ENCODE results near the gene GSTT2.
A peak's percentile ranks its signal among the peaks of the same experiment; 100 is the strongest.
"Not testable (repeated sequence)": the region's sequence is repeated elsewhere in the genome, so short reads cannot be mapped to it uniquely, and the experiment has no call there.

Gene GSTT2

GRCh38 chr22:23979557-23980240, at the start of gene GSTT2:
Gene GSTT2 (plus strand): TSS chr22:23980134.
- not testable (repeated sequence) for DNase-seq (ENCODE audit: low read depth in 2 of 2)

GRCh38 chr22:23938328-23939016, 41.5 kb upstream of the GSTT2 start:
- DNase-seq (ENCODE audit: low read depth in 2 of 2) = no peak

- DNase-seq (ENCODE audit: low read depth in 2 of 2) = no peak
These were observed 40.9 kb upstream of the GSTT2 start for GRCh38 chr22:23939017-23939357.

GRCh38 chr22:23940166-23940565, 39.8 kb upstream of the GSTT2 start:
- DNase-seq (ENCODE audit: low read depth in 2 of 2) = not testable (repeated sequence)

GRCh38 chr22:23947391-23947790, 32.5 kb upstream of the GSTT2 start:
- DNase-seq (ENCODE audit: low read depth in 2 of 2) = not testable (repeated sequence)

- not testable (repeated sequence) for DNase-seq (ENCODE audit: low read depth in 2 of 2)
These were observed 30.2 kb upstream of the GSTT2 start for GRCh38 chr22:23949764-23950163.

- not testable (repeated sequence) for DNase-seq (ENCODE audit: low read depth in 2 of 2)
These were observed 28.6 kb upstream of the GSTT2 start for GRCh38 chr22:23951383-23951782.

- not testable (repeated sequence) for DNase-seq (ENCODE audit: low read depth in 2 of 2)
These were observed 27.0 kb upstream of the GSTT2 start for GRCh38 chr22:23952794-23953405.

- not testable (repeated sequence) for DNase-seq (ENCODE audit: low read depth in 2 of 2)
These were observed 26.4 kb upstream of the GSTT2 start for GRCh38 chr22:23953485-23953884.

- not testable (repeated sequence) for DNase-seq (ENCODE audit: low read depth in 2 of 2)
These were observed 25.5 kb upstream of the GSTT2 start for GRCh38 chr22:23954193-23954990.

GRCh38 chr22:23954991-23955305, 25.0 kb upstream of the GSTT2 start:
- not testable (repeated sequence) for DNase-seq (ENCODE audit: low read depth in 2 of 2)

GRCh38 chr22:23955886-23956285, 24.0 kb upstream of the GSTT2 start:
- not testable (repeated sequence) for DNase-seq (ENCODE audit: low read depth in 2 of 2)

- DNase-seq (ENCODE audit: low read depth in 2 of 2) = peak; percentile 32 to 73
These were observed 23.5 kb upstream of the GSTT2 start for GRCh38 chr22:23956301-23956900.

- not testable (repeated sequence) for DNase-seq (ENCODE audit: low read depth in 2 of 2)
These were observed 18.7 kb upstream of the GSTT2 start, which contains the start of gene GSTT2B for GRCh38 chr22:23961084-23961771. Gene GSTT2B (minus strand): TSS chr22:23961195. CDS start chr22:23961131, 64 bp downstream.

- DNase-seq (ENCODE audit: low read depth in 2 of 2) = not testable (repeated sequence)
These were observed 13.8 kb upstream of the GSTT2 start for GRCh38 chr22:23966094-23966493.

GRCh38 chr22:23966568-23966967, 13.4 kb upstream of the GSTT2 start, which contains the start of gene DDTL:
Gene DDTL (plus strand): TSS chr22:23966888. CDS start chr22:23966915, 27 bp downstream.
- DNase-seq (ENCODE audit: low read depth in 2 of 2) = not testable (repeated sequence)

GRCh38 chr22:23969071-23969470, 10.9 kb upstream of the GSTT2 start:
- DNase-seq (ENCODE audit: low read depth in 2 of 2) = no peak

GRCh38 chr22:23970201-23970641, 9.7 kb upstream of the GSTT2 start:
- no peak for DNase-seq (ENCODE audit: low read depth in 2 of 2)

GRCh38 chr22:23970816-23971486, 9.0 kb upstream of the GSTT2 start:
- no peak for DNase-seq (ENCODE audit: low read depth in 2 of 2)

- DNase-seq (ENCODE audit: low read depth in 2 of 2) = not testable (repeated sequence)
These were observed 8.0 kb upstream of the GSTT2 start for GRCh38 chr22:23971927-23972326.

Measured in stimulated activated CD8-positive, alpha-beta memory T cell treated with anti-CD3 and anti-CD28 coated beads, Interleukin-2, amount 100 ng/mL, for 48 hours (primary cell).